ENCODE data around the gene NTRK2. TPM values are rescaled to one million over a fixed set of nuclear protein-coding genes. Genes with fewer than 3 reads are reported as not detected.

Gene NTRK2
- polyA plus RNA-seq (2012; ENCODE audit: missing spikeins), result 0.28 TPM

DNA sequence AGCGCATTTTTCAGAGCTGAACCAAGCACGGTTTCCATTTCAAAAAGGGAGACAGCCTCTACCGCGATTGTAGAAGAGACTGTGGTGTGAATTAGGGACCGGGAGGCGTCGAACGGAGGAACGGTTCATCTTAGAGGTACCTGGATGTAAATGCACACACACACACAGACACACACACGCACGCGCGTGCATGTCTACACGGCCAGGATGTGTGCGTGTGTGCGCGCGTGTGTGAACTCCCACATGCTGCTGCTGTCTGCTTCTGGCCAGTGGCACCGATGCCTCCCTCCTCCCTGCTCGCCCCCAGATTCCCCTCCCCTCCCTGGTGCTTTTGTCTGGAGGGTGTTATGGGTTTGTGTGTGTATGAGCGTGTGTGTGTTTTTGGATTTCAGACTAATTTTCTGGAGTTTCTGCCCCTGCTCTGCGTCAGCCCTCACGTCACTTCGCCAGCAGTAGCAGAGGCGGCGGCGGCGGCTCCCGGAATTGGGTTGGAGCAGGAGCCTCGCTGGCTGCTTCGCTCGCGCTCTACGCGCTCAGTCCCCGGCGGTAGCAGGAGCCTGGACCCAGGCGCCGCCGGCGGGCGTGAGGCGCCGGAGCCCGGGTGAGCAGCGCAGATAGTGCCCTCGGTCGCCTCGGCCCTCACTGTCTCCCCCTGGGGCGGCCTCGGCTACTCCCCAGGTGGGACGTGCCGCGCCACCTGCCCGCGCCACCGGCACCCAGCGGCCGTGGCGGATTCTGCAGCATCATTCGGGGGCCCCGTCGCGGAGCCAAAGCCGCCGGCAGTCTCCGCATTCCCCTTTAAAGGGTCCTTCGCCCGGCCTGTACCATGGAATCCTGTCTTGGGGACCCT, at the start of gene NTRK2:
TSS of gene NTRK2 (plus strand) at position 442 of the 850 bp plus-strand sequence. CDS start 1,020 bp downstream, outside the sequence.
- FAIRE-seq, result peak; percentile 84
- no peak for TF ChIP-seq POLR2A (IDR thresholded peaks at IDR 0.05; ENCODE audit: low read depth, low read length)
- TF ChIP-seq POLR2AphosphoS5 (IDR thresholded peaks at IDR 0.05; ENCODE audit: low read depth, low read length), result no peak
- peak; percentile 33 for DNase-seq (ENCODE audit: insufficient read length)

DNA sequence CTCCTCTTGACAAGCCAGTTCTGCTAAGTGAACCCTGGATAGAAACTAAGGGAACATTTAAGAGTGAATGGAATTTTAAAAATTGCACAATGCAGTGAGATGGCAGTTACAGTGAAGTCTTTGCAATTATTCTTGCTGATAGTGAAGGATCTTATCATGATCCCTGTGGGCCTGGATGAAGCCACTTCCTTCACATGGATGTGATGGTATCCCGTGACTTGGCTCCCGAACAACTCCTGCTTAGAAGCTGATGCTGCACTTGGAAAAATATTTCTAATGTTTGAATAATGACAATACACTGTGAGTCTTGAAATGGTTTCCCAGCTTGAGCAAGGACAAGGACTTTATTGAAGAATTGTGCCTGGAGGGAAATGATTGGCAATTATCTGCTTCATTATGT, 49.2 kb upstream of the NTRK2 start:
- no peak for DNase-seq (ENCODE audit: insufficient read length)
- no peak for FAIRE-seq
- TF ChIP-seq TAF1 (IDR thresholded peaks at IDR 0.05; ENCODE audit: borderline replicate concordance, low read depth, low read length) (no peak), POLR2A (IDR thresholded peaks at IDR 0.05; ENCODE audit: low read depth, low read length) (no peak), POLR2AphosphoS5 (IDR thresholded peaks at IDR 0.05; ENCODE audit: low read depth, low read length) (no peak)

DNA sequence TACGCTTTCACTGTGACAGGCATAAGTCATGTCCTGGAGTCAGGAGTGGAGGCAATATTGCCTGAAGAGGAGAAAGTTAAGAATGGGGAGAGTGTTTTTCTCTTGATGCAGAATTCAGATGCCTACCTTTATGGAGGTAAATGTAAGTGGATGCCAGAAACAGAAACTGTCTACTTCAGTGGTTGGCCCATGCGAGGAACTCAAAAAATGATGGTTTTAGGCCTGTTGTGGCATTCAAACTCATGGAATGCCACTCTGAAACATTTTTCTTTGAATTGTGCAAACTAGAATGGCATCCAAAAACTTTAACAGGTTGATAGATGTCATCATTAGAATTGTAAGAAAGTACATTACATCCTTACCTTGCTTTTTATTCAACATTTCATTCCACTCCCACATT, 47.7 kb upstream of the NTRK2 start:
- FAIRE-seq, result no peak
- no peak for TF ChIP-seq POLR2AphosphoS5 (IDR thresholded peaks at IDR 0.05; ENCODE audit: low read depth, low read length)
- no peak for TF ChIP-seq TAF1 (IDR thresholded peaks at IDR 0.05; ENCODE audit: borderline replicate concordance, low read depth, low read length)
- no peak for TF ChIP-seq POLR2A (IDR thresholded peaks at IDR 0.05; ENCODE audit: low read depth, low read length)
- no peak for DNase-seq (ENCODE audit: insufficient read length)

DNA sequence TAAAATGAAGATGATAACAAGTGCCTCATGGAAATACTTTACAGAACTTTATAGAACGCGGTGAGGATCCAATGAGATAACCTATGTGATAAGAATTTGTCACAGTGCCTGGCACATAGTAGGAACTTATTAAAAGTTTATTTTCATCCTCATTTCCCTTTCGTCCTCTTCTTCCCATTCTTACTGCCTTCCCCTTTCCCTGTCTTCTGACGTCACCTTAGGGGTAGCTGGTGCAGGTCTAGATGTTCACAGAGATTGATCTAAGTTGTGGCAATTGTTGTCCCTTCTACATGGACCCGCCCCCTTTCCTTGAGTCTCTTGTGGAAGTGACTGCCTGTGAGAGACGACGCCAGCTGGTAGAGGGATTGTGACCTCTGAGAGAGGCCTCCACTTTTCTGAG, 46.5 kb upstream of the NTRK2 start:
- FAIRE-seq (no peak), DNase-seq (ENCODE audit: insufficient read length) (no peak)
- TF ChIP-seq POLR2A (IDR thresholded peaks at IDR 0.05; ENCODE audit: low read depth, low read length) (no peak), TAF1 (IDR thresholded peaks at IDR 0.05; ENCODE audit: borderline replicate concordance, low read depth, low read length) (no peak), POLR2AphosphoS5 (IDR thresholded peaks at IDR 0.05; ENCODE audit: low read depth, low read length) (no peak)

DNA sequence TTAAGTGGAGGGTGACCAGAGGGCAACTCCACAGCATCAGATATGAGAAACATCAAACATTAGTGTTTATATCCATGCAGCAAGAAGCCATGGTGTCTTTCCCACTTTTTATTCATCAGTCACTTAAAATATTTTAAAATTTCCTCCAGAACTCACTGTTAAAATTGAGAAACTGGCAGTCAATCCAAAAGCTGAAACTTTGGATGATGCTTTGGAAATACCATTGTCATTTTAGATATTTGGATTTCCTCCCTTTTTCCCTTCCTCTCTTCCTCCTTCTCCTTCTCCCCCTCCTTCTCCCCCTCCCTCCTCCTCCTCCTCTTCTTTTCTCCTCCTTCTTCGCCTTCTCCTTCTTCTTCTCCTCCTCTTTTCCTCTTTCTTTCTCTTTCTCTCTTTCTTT, 33.1 kb upstream of the NTRK2 start:
- no peak for TF ChIP-seq POLR2A (IDR thresholded peaks at IDR 0.05; ENCODE audit: low read depth, low read length)
- no peak for TF ChIP-seq TAF1 (IDR thresholded peaks at IDR 0.05; ENCODE audit: borderline replicate concordance, low read depth, low read length)
- no peak for TF ChIP-seq POLR2AphosphoS5 (IDR thresholded peaks at IDR 0.05; ENCODE audit: low read depth, low read length)
- no peak for FAIRE-seq
- DNase-seq (ENCODE audit: insufficient read length), result no peak

DNA sequence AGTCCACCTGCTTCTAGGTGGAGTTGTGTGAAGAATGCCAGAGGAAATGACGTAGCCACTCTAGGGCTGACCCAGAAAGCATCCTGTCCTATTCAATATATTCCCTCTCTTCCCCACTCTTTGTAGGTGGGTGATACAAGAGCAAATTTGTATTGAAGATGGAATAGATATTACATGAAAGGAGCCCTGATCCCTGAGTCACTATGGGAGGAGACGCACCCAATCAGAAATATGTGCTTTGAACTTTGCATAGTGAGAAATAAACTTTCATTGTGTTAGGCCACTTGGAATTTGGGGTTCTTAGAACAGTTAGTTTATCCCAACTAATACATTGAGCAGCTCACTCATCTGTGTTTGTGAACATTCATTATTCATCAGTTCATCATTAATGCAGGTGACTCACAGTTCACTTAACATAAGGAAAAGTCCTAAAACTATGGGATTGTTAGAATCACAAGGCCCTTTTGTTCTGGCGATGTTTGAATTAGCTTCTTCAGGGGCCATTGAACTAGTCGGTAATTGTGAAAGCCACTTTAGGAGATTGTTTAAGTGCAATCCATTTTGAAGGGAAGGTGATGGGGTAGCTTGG, 26.9 kb upstream of the NTRK2 start:
- TF ChIP-seq POLR2A (IDR thresholded peaks at IDR 0.05; ENCODE audit: low read depth, low read length) (no peak), POLR2AphosphoS5 (IDR thresholded peaks at IDR 0.05; ENCODE audit: low read depth, low read length) (no peak), TAF1 (IDR thresholded peaks at IDR 0.05; ENCODE audit: borderline replicate concordance, low read depth, low read length) (no peak)
- DNase-seq (ENCODE audit: insufficient read length) (no peak), FAIRE-seq (no peak)

DNA sequence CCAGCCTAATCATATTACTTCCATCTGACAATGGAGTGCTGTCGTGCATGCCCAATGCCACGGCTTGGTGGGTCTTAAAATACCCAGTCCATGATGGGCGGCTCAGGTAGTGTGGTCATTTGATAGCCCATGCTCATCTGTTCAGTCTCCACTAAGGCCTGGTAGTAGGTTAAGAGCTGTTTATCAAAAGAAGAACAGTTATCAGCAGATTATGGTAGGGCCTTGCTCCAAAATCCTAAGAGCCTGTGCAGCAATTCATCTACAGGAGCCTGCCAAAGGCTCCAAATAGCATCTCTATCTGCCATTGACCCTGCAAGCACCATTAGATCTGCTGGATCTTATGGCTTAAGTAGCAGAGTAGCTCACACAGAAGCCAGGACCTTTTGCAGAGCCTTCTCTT, 21.8 kb upstream of the NTRK2 start:
- no peak for TF ChIP-seq POLR2AphosphoS5 (IDR thresholded peaks at IDR 0.05; ENCODE audit: low read depth, low read length)
- no peak for TF ChIP-seq TAF1 (IDR thresholded peaks at IDR 0.05; ENCODE audit: borderline replicate concordance, low read depth, low read length)
- TF ChIP-seq POLR2A (IDR thresholded peaks at IDR 0.05; ENCODE audit: low read depth, low read length), result no peak
- no peak for DNase-seq (ENCODE audit: insufficient read length)
- FAIRE-seq, result no peak

DNA sequence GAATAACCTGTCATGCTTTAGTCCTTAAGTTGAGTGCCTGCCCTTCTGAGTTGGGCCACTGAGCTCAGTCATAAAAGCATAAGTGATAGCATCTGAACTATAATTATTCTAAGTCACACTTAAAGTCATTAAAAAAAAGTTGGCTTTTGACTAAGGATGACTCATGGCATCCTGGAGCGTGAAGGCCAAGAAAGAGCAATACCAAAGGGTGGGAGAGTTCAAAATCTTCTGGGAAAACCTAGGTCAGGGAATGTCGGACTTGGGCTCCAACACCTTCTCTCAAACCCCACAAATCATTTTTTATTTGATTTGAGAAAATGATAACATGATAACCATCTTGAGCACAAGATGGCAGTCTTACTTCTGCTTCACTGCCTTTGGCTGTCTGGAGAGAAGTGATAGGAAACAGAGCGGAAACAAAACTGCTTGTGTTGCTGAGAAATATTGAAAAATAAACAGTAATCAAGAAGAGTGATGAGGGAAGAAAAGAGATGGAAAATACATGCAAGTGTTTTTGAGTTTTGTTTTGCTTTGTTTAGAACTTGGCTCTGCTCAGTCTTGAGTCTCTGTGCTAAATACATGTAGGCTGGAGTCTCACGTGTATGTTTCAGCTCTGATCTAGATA, 16.9 kb upstream of the NTRK2 start:
- FAIRE-seq (no peak), DNase-seq (ENCODE audit: insufficient read length) (no peak)
- TF ChIP-seq POLR2AphosphoS5 (IDR thresholded peaks at IDR 0.05; ENCODE audit: low read depth, low read length) (no peak), TAF1 (IDR thresholded peaks at IDR 0.05; ENCODE audit: borderline replicate concordance, low read depth, low read length) (no peak), POLR2A (IDR thresholded peaks at IDR 0.05; ENCODE audit: low read depth, low read length) (no peak)

DNA sequence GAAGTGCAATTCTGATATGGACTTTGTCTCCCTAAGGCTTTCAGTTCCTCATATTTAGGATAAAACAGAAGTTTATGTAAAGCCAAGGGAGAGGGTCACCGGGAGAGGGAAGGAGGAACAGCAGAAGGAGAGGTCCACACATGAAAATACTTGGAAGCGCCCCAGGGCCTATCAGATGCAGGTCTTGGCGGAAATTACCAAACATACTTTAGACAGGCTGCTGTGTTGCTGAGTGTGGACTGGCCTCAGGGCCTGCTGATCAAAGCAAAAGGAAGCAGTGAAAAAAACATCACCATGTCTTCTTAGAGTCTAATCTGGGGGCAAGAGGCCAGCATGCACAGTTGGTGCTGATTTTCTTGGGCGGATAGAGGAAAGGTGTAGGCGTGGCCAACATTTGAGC, 14.1 kb upstream of the NTRK2 start:
- no peak for FAIRE-seq

DNA sequence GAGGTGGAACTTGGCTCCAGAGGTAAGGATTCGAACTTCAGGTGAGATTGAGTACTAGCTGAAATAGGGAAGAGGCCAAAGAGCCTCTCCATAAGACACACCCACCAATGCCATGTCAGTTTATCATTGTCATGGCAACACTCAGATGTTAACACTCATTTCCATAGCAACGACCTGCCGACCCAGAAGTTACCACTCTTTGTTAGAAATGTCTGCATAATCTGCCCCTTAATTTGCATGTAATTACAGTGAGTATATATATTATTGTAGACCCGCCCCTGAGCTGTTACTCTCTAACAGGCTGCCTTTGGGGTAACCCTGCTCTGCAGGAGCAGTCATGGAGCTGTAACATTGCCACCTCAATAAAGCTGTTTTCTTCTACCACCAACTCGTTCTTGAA, 10.2 kb upstream of the NTRK2 start:
- FAIRE-seq (no peak), DNase-seq (ENCODE audit: insufficient read length) (no peak)
- no peak for TF ChIP-seq POLR2A (IDR thresholded peaks at IDR 0.05; ENCODE audit: low read depth, low read length)
- no peak for TF ChIP-seq TAF1 (IDR thresholded peaks at IDR 0.05; ENCODE audit: borderline replicate concordance, low read depth, low read length)
- no peak for TF ChIP-seq POLR2AphosphoS5 (IDR thresholded peaks at IDR 0.05; ENCODE audit: low read depth, low read length)

More for the DNA sequence above, 14.1 kb upstream of the NTRK2 start:
- TF ChIP-seq POLR2A (IDR thresholded peaks at IDR 0.05; ENCODE audit: low read depth, low read length), result no peak
- TF ChIP-seq TAF1 (IDR thresholded peaks at IDR 0.05; ENCODE audit: borderline replicate concordance, low read depth, low read length), result no peak
- TF ChIP-seq POLR2AphosphoS5 (IDR thresholded peaks at IDR 0.05; ENCODE audit: low read depth, low read length), result no peak
- DNase-seq (ENCODE audit: insufficient read length), result no peak

DNA sequence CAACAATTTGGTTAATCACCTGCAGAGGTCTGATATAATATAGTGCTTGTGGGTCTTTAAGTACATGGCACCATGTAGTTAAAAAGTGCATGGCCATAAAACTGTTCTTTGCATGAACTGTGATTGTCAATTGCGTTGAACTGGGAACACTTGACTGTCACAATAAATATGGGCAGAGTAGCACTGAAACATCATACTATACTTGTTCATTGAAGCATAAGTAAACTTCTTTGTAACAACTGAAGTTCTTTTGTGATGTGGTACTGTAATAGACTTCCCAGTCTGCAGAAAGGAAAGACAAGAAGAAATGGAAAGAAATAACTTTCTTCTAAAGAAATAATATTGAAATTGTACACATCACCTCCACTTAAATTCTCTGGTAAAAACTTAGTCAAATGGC, 9.8 kb upstream of the NTRK2 start:
- no peak for DNase-seq (ENCODE audit: insufficient read length)
- FAIRE-seq, result no peak
- TF ChIP-seq POLR2A (IDR thresholded peaks at IDR 0.05; ENCODE audit: low read depth, low read length) (no peak), TAF1 (IDR thresholded peaks at IDR 0.05; ENCODE audit: borderline replicate concordance, low read depth, low read length) (no peak)

Data from GM12892 (cell line).